Measurements from ENCODE around the gene RAB5B.
A peak's percentile ranks its signal among the peaks of the same experiment; 100 is the strongest.

The RAB5B gene

GRCh38 chr12:55927588-55928502 is 46.0 kb upstream of the RAB5B start, which contains the start of gene PYM1:
Gene PYM1 (minus strand): TSS chr12:55927894. CDS start chr12:55927761, 133 bp downstream.
- no peak for TF ChIP-seq CTCF (IDR thresholded peaks at IDR 0.05; ENCODE audit: low read depth, low read length, missing control alignments)
- DNase-seq = peak; percentile 58
- peak within 1 kb of the TSS; percentile 76 for H3K27ac ChIP-seq
- no peaks in the 10 kb centered on the region for H3K27me3 ChIP-seq (replicated peaks)
- peak within 1 kb of the TSS; percentile 94 for H3K4me3 ChIP-seq (ENCODE audit: low read depth, low read length)
- in situ Hi-C loops (cut with HindIII; ENCODE audit: low pct_ligation_motif_present, low sequenced_read_pairs) = no loop called here
- H3K36me3 ChIP-seq (replicated peaks) = no peaks in the 10 kb centered on the region

GRCh38 chr12:55929306-55929791 is 44.5 kb upstream of the RAB5B start:
- TF ChIP-seq CTCF (IDR thresholded peaks at IDR 0.05; ENCODE audit: low read depth, low read length, missing control alignments) = no peak
- in situ Hi-C loops (cut with HindIII; ENCODE audit: low pct_ligation_motif_present, low sequenced_read_pairs) = no loop called here
- H3K36me3 ChIP-seq (replicated peaks) = no peaks in the 10 kb centered on the region
- no peak overlapping the region for H3K27ac ChIP-seq
- DNase-seq = no peak
- no peak overlapping the region for H3K4me3 ChIP-seq (ENCODE audit: low read depth, low read length)
- no peaks in the 10 kb centered on the region for H3K27me3 ChIP-seq (replicated peaks)

- no peaks in the 10 kb centered on the region for H3K36me3 ChIP-seq (replicated peaks)
- TF ChIP-seq CTCF (IDR thresholded peaks at IDR 0.05; ENCODE audit: low read depth, low read length, missing control alignments) = peak; percentile 66
- peak within 1 kb of the TSS; percentile 81 for H3K4me3 ChIP-seq (ENCODE audit: low read depth, low read length)
- H3K27me3 ChIP-seq (replicated peaks) = no peaks in the 10 kb centered on the region
- peak within 1 kb of the TSS; percentile 28 for H3K27ac ChIP-seq
- DNase-seq = peak; percentile 49
- in situ Hi-C loops (cut with HindIII; ENCODE audit: low pct_ligation_motif_present, low sequenced_read_pairs) = no loop called here
These were observed 43.0 kb upstream of the RAB5B start, which contains the start of gene DGKA for GRCh38 chr12:55930771-55931316. Gene DGKA (plus strand): TSS chr12:55931162. CDS start chr12:55936504, 5,342 bp downstream.

- in situ Hi-C loops (cut with HindIII; ENCODE audit: low pct_ligation_motif_present, low sequenced_read_pairs) = no loop called here
- Histone ChIP-seq H3K27me3 (replicated peaks) (no peaks in the 10 kb centered on the region), H3K27ac (peak overlapping the region; percentile 28), H3K4me3 (ENCODE audit: low read depth, low read length) (peak overlapping the region; percentile 81), H3K36me3 (replicated peaks) (no peaks in the 10 kb centered on the region)
- no peak for TF ChIP-seq CTCF (IDR thresholded peaks at IDR 0.05; ENCODE audit: low read depth, low read length, missing control alignments)
- no peak for DNase-seq
These were observed 42.5 kb upstream of the RAB5B start for GRCh38 chr12:55931317-55931779.

GRCh38 chr12:55931780-55932550 is 41.9 kb upstream of the RAB5B start:
- in situ Hi-C loops (cut with HindIII; ENCODE audit: low pct_ligation_motif_present, low sequenced_read_pairs) = no loop called here
- H3K4me3 ChIP-seq (ENCODE audit: low read depth, low read length) = peak overlapping the region; percentile 81
- no peak for TF ChIP-seq CTCF (IDR thresholded peaks at IDR 0.05; ENCODE audit: low read depth, low read length, missing control alignments)
- peak overlapping the region; percentile 28 for H3K27ac ChIP-seq
- no peaks in the 10 kb centered on the region for H3K36me3 ChIP-seq (replicated peaks)
- no peak for DNase-seq
- H3K27me3 ChIP-seq (replicated peaks) = no peaks in the 10 kb centered on the region

All from brain microvascular endothelial cell (primary cell).